Astrocyte (in vitro differentiated cells and primary cell): ENCODE results near the gene ITLN2. TPM values are rescaled to one million over a fixed set of nuclear protein-coding genes. Genes with fewer than 3 reads are reported as not detected.

ENCODE experiments used
- DNase-seq: peaks from one replicate; pipeline ENCODE4 v3.0.0-alpha.2; 2010; ENCODE audit warnings: low read depth
- FAIRE-seq: peaks from 2 replicates; lab custom pipeline; 2011; peaks lifted over from hg19 to GRCh38; lab: Jason Lieb, UNC
- H2AFZ ChIP-seq: 2 replicates; pipeline ENCODE4 v1.6.0; 2012; ENCODE audit warnings: low read depth, low read length, inconsistent platforms
- H3K27ac ChIP-seq: 2 replicates; pipeline ENCODE4 v1.5.1; 2011; ENCODE audit warnings: low read depth, low read length, inconsistent platforms
- H3K27me3 ChIP-seq: 2 replicates; pipeline ENCODE4 v1.6.0; 2011; ENCODE audit warnings: low read length, inconsistent platforms; ENCODE audit not compliant: insufficient read depth
- H3K36me3 ChIP-seq: 2 replicates; pipeline ENCODE4 v1.5.1; 2011; ENCODE audit warnings: low read length, inconsistent platforms; ENCODE audit not compliant: insufficient read depth
- H3K4me1 ChIP-seq: 2 replicates; pipeline ENCODE4 v1.5.1; 2011; ENCODE audit warnings: low read length, inconsistent platforms; ENCODE audit not compliant: insufficient read depth
- H3K4me2 ChIP-seq: 2 replicates; pipeline ENCODE4 v1.6.0; 2012; ENCODE audit warnings: low read length, inconsistent platforms
- H3K4me3 ChIP-seq: 2 replicates; pipeline ENCODE4 v1.5.1; 2011; ENCODE audit warnings: low read depth, mild to moderate bottlenecking, low read length, inconsistent platforms; ENCODE audit not compliant: insufficient read depth
- H3K79me2 ChIP-seq: 2 replicates; pipeline ENCODE4 v1.6.0; 2012; ENCODE audit warnings: mild to moderate bottlenecking, low read length, inconsistent platforms; ENCODE audit not compliant: insufficient read depth
- H3K9ac ChIP-seq: 2 replicates; pipeline ENCODE4 v1.6.0; 2012; ENCODE audit warnings: mild to moderate bottlenecking, low read length, inconsistent platforms
- H3K9me3 ChIP-seq: 2 replicates; pipeline ENCODE4 v1.5.1; 2012; ENCODE audit warnings: low read depth, mild to moderate bottlenecking, low read length, inconsistent platforms; ENCODE audit not compliant: insufficient read depth
- H4K20me1 ChIP-seq: 2 replicates; pipeline ENCODE4 v1.6.0; 2012; ENCODE audit warnings: low read length, inconsistent platforms; ENCODE audit not compliant: insufficient read depth
- H3K27ac Mint-ChIP-seq: one replicate; pipeline ENCODE4 v1.8.0; 2021; ENCODE audit warnings: mild to moderate bottlenecking, mixed read lengths; ENCODE audit not compliant: unreplicated experiment
- H3K27me3 Mint-ChIP-seq: one replicate; pipeline ENCODE4 v1.8.0; 2021; ENCODE audit warnings: low read depth, mixed read lengths; ENCODE audit not compliant: unreplicated experiment
- H3K36me3 Mint-ChIP-seq: one replicate; pipeline ENCODE4 v1.8.0; 2021; ENCODE audit warnings: low read depth, mixed read lengths; ENCODE audit not compliant: unreplicated experiment
- H3K4me1 Mint-ChIP-seq: one replicate; pipeline ENCODE4 v1.8.0; 2021; ENCODE audit warnings: low read depth, mixed read lengths; ENCODE audit not compliant: unreplicated experiment
- H3K4me3 Mint-ChIP-seq: one replicate; pipeline ENCODE4 v1.8.0; 2021; ENCODE audit warnings: mild to moderate bottlenecking, moderate library complexity, mixed read lengths; ENCODE audit not compliant: unreplicated experiment
- H3K9me3 Mint-ChIP-seq: one replicate; pipeline ENCODE4 v1.8.0; 2021; ENCODE audit warnings: mild to moderate bottlenecking, mixed read lengths; ENCODE audit not compliant: unreplicated experiment
- EZH2 ChIP-seq: IDR thresholded peaks from 2 replicates; pipeline ENCODE4 v1.6.1; 2012; ENCODE audit warnings: mild to moderate bottlenecking, low read length, inconsistent platforms; ENCODE audit not compliant: insufficient read depth
- total RNA-seq: library from RNA; stranded (reverse); gene quantifications from 2 replicates; pipeline ENCODE4 v1.2.1, GENCODE V29; 2021
- TF ChIP-seq, protein P1 (sequence below): IDR thresholded peaks from 2 replicates; pipeline ENCODE4 v1.5.1; 2011; ENCODE audit warnings: low read depth, mild to moderate bottlenecking, inconsistent platforms, low read length, moderate library complexity; ENCODE audit not compliant: insufficient read depth

Gene ITLN2
- total RNA-seq, 1 donor from 2014 or later: not detected

- H3K36me3 Mint-ChIP-seq: no peaks in the 10 kb centered on the region
These were observed 2.4 kb upstream of the ITLN2 start for GRCh38 chr1:160956966-160957365.

GRCh38 chr1:160953030-160953429, 1.6 kb downstream of the ITLN2 start:
- peaks cover 2% of the 10 kb centered on the region for H3K27me3 ChIP-seq
- no peak overlapping the region for H3K27ac Mint-ChIP-seq

More at GRCh38 chr1:160956966-160957365, 2.4 kb upstream of the ITLN2 start:
- no peak overlapping the region for H2AFZ ChIP-seq
- no peak overlapping the region for H3K4me3 Mint-ChIP-seq
- no peaks in the 10 kb centered on the region for H3K9me3 Mint-ChIP-seq
- no peak for DNase-seq
- TF ChIP-seq, protein P1, sequence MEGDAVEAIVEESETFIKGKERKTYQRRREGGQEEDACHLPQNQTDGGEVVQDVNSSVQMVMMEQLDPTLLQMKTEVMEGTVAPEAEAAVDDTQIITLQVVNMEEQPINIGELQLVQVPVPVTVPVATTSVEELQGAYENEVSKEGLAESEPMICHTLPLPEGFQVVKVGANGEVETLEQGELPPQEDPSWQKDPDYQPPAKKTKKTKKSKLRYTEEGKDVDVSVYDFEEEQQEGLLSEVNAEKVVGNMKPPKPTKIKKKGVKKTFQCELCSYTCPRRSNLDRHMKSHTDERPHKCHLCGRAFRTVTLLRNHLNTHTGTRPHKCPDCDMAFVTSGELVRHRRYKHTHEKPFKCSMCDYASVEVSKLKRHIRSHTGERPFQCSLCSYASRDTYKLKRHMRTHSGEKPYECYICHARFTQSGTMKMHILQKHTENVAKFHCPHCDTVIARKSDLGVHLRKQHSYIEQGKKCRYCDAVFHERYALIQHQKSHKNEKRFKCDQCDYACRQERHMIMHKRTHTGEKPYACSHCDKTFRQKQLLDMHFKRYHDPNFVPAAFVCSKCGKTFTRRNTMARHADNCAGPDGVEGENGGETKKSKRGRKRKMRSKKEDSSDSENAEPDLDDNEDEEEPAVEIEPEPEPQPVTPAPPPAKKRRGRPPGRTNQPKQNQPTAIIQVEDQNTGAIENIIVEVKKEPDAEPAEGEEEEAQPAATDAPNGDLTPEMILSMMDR: no peak
- TF ChIP-seq EZH2: no peak
- no peaks in the 10 kb centered on the region for H3K4me1 Mint-ChIP-seq
- no peaks in the 10 kb centered on the region for H3K79me2 ChIP-seq
- H3K27ac ChIP-seq: no peak overlapping the region
- H3K27me3 Mint-ChIP-seq: peaks cover 12% of the 10 kb centered on the region
- no peaks in the 10 kb centered on the region for H4K20me1 ChIP-seq
- H3K4me2 ChIP-seq: no peak overlapping the region
- no peaks in the 10 kb centered on the region for H3K36me3 ChIP-seq
- no peak for FAIRE-seq
- no peak overlapping the region for H3K9ac ChIP-seq
- peaks cover 2% of the 10 kb centered on the region for H3K27me3 ChIP-seq
- no peaks in the 10 kb centered on the region for H3K4me1 ChIP-seq
- no peak overlapping the region for H3K27ac Mint-ChIP-seq
- H3K9me3 ChIP-seq: no peaks in the 10 kb centered on the region
- no peak overlapping the region for H3K4me3 ChIP-seq

DNA sequence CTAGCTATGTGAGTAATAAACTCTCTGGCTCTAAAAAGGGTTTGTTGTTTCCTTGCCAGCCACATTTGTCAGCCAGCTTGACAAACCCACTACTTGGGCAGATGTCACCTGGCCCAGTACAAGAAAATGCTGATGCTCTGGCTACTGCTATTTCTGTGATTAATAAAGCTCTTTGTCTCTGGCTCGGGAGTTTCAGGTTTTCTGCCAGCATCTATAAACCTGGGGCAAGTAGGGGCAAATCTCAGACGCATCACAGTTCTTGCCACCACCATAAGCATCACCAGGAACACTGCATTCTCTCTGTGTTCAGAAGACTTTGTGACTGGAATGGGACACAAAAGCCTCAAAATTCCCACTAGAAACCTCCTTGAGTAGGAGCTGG, 2.5 kb downstream of the ITLN2 start:
- no peak overlapping the region for H3K4me3 ChIP-seq
- Mint-ChIP-seq H3K27ac (no peak overlapping the region), H3K27me3 (peaks cover 10% of the 10 kb centered on the region), H3K4me3 (no peak overlapping the region), H3K4me1 (peaks cover 25% of the 10 kb centered on the region), H3K36me3 (no peaks in the 10 kb centered on the region), H3K9me3 (no peaks in the 10 kb centered on the region)
- FAIRE-seq (no peak), DNase-seq (no peak)
- H3K4me2 ChIP-seq: no peak overlapping the region
- H3K36me3 ChIP-seq: no peaks in the 10 kb centered on the region
- no peak overlapping the region for H3K9ac ChIP-seq
- H3K27me3 ChIP-seq: no peaks in the 10 kb centered on the region
- H4K20me1 ChIP-seq: no peaks in the 10 kb centered on the region
- H3K4me1 ChIP-seq: no peaks in the 10 kb centered on the region
- H3K9me3 ChIP-seq: no peaks in the 10 kb centered on the region
- no peak overlapping the region for H2AFZ ChIP-seq
- H3K79me2 ChIP-seq: no peaks in the 10 kb centered on the region
- TF ChIP-seq, protein P1: no peak
- TF ChIP-seq EZH2: no peak
- no peak overlapping the region for H3K27ac ChIP-seq

More at GRCh38 chr1:160953030-160953429, 1.6 kb downstream of the ITLN2 start:
- DNase-seq (no peak), FAIRE-seq (no peak)
- H3K27me3 Mint-ChIP-seq: peaks cover 10% of the 10 kb centered on the region
- H3K9ac ChIP-seq: no peak overlapping the region
- H3K4me2 ChIP-seq: no peak overlapping the region
- H3K9me3 ChIP-seq: no peaks in the 10 kb centered on the region
- no peak overlapping the region for H3K4me3 ChIP-seq
- no peaks in the 10 kb centered on the region for H4K20me1 ChIP-seq
- no peaks in the 10 kb centered on the region for H3K36me3 Mint-ChIP-seq
- no peak overlapping the region for H3K4me3 Mint-ChIP-seq
- H3K79me2 ChIP-seq: no peaks in the 10 kb centered on the region
- H3K27ac ChIP-seq: no peak overlapping the region
- TF ChIP-seq EZH2: no peak
- TF ChIP-seq, protein P1: no peak
- H3K9me3 Mint-ChIP-seq: no peaks in the 10 kb centered on the region
- H3K4me1 Mint-ChIP-seq: peaks cover 17% of the 10 kb centered on the region
- H3K4me1 ChIP-seq: no peaks in the 10 kb centered on the region
- H2AFZ ChIP-seq: no peak overlapping the region
- no peaks in the 10 kb centered on the region for H3K36me3 ChIP-seq
